ENCODE data around the gene AFG3L2. TPM values are rescaled to one million over a fixed set of nuclear protein-coding genes. Genes with fewer than 3 reads are reported as not detected.

Gene AFG3L2
- total RNA-seq, 6 experiments from 2014 or later: 30.2 to 47.7 (median 36.3) TPM

- no peaks in the 10 kb centered on the region for H3K36me3 ChIP-seq
- no peaks in the 10 kb centered on the region for H3K9me3 ChIP-seq
- H3K4me3 ChIP-seq: no peak overlapping the region
- H3K4me1 ChIP-seq: peaks cover 0 to 5% (median 0%) of the 10 kb centered on the region in 4 donors
- peaks cover 0 to 5% of the 10 kb centered on the region in 2 donors for H3K27me3 ChIP-seq
- H3K27ac ChIP-seq: no peak overlapping the region
- intact Hi-C loops (cut with DNase I): no loop called here
- WGBS (ENCODE audit: insufficient coverage, low coverage, low lambda C conversion rate, missing lambda C conversion rate): 77% methylated on average over 8 of the region's 9 CpGs
- DNase-seq: no peak
- peak in 2 of 4 donors; percentile 26 to 32 for ATAC-seq
- TF ChIP-seq POLR2A (IDR thresholded peaks at IDR 0.05): no peak
- no peak for TF ChIP-seq CTCF (IDR thresholded peaks at IDR 0.05)
These were observed 45.9 kb upstream of the AFG3L2 start for GRCh38 chr18:12422936-12423335.

GRCh38 chr18:12421732-12422131, 44.7 kb upstream of the AFG3L2 start:
- H3K36me3 ChIP-seq: no peaks in the 10 kb centered on the region
- ATAC-seq: no peak
- no peak for TF ChIP-seq POLR2A (IDR thresholded peaks at IDR 0.05)
- no peak for TF ChIP-seq CTCF (IDR thresholded peaks at IDR 0.05)
- no peak overlapping the region for H3K27ac ChIP-seq
- no peaks in the 10 kb centered on the region for H3K9me3 ChIP-seq
- intact Hi-C loops (cut with DNase I): no loop called here
- H3K4me1 ChIP-seq: peaks cover 0 to 5% (median 0%) of the 10 kb centered on the region in 4 donors
- 58% methylated on average over 5 of the region's 5 CpGs for WGBS (ENCODE audit: insufficient coverage, low coverage, low lambda C conversion rate, missing lambda C conversion rate)
- DNase-seq: no peak
- peaks cover 0 to 5% of the 10 kb centered on the region in 2 donors for H3K27me3 ChIP-seq
- H3K4me3 ChIP-seq: no peak overlapping the region

- intact Hi-C loops (cut with DNase I): no loop called here
- no peak overlapping the region for H3K27ac ChIP-seq
- WGBS (ENCODE audit: insufficient coverage, low coverage, low lambda C conversion rate, missing lambda C conversion rate): 67% methylated on average over 5 of the region's 27 CpGs
- no peak overlapping the region for H3K4me3 ChIP-seq
- peaks cover 0 to 5% of the 10 kb centered on the region in 2 donors for H3K27me3 ChIP-seq
- H3K36me3 ChIP-seq: no peaks in the 10 kb centered on the region
- TF ChIP-seq POLR2A (IDR thresholded peaks at IDR 0.05) (no peak), CTCF (IDR thresholded peaks at IDR 0.05) (no peak)
- H3K9me3 ChIP-seq: no peaks in the 10 kb centered on the region
- DNase-seq (no peak), ATAC-seq (peak in 1 of 4 donors; percentile 29)
- H3K4me1 ChIP-seq: peaks cover 0 to 5% (median 0%) of the 10 kb centered on the region in 4 donors
These were observed 43.9 kb upstream of the AFG3L2 start for GRCh38 chr18:12420821-12421421.

- 85% methylated on average over 2 of the region's 4 CpGs for WGBS (ENCODE audit: insufficient coverage, low coverage, low lambda C conversion rate, missing lambda C conversion rate)
- ATAC-seq (no peak), DNase-seq (no peak)
- H3K36me3 ChIP-seq: no peaks in the 10 kb centered on the region
- H3K9me3 ChIP-seq: no peaks in the 10 kb centered on the region
- H3K4me3 ChIP-seq: no peak overlapping the region
- H3K27me3 ChIP-seq: peaks cover 0 to 5% of the 10 kb centered on the region in 2 donors
- H3K27ac ChIP-seq: no peak overlapping the region
- TF ChIP-seq POLR2A (IDR thresholded peaks at IDR 0.05) (no peak), CTCF (IDR thresholded peaks at IDR 0.05) (no peak)
- intact Hi-C loops (cut with DNase I): no loop called here
- H3K4me1 ChIP-seq: peaks cover 0 to 5% (median 0%) of the 10 kb centered on the region in 4 donors
These were observed 40.7 kb upstream of the AFG3L2 start for GRCh38 chr18:12417687-12418086.

Data from right lobe of liver (tissue), 6 donors.